Central memory CD4-positive, alpha-beta T cell (primary cell): ENCODE data around the gene WNT2.
"Not testable (repeated sequence)": the region's sequence is repeated elsewhere in the genome, so short reads cannot be mapped to it uniquely, and the experiment has no call there.

Experiments
- DNase-seq: peaks from one replicate; pipeline ENCODE4 v3.0.0; 2022

WNT2 gene

GRCh38 chr7:117302396-117302795, 20.5 kb downstream of the WNT2 start:
- DNase-seq, result no peak

- not testable (repeated sequence) for DNase-seq
Observed at GRCh38 chr7:117300506-117300905, 22.4 kb downstream of the WNT2 start.

GRCh38 chr7:117297606-117298005, 25.3 kb downstream of the WNT2 start:
- DNase-seq, result no peak

- DNase-seq, result no peak
Observed at GRCh38 chr7:117296066-117296465, 26.8 kb downstream of the WNT2 start.

- DNase-seq, result no peak
Observed at GRCh38 chr7:117285826-117286225, 37.0 kb downstream of the WNT2 start.

GRCh38 chr7:117284692-117285091, 38.2 kb downstream of the WNT2 start:
- DNase-seq, result no peak

- DNase-seq, result no peak
Observed at GRCh38 chr7:117283779-117284178, 39.1 kb downstream of the WNT2 start.

GRCh38 chr7:117283371-117283770, 39.5 kb downstream of the WNT2 start:
- no peak for DNase-seq

- no peak for DNase-seq
Observed at GRCh38 chr7:117282239-117282812, 40.5 kb downstream of the WNT2 start.

- DNase-seq, result no peak
Observed at GRCh38 chr7:117281562-117281961, 41.3 kb downstream of the WNT2 start.

GRCh38 chr7:117279931-117280557, 42.8 kb downstream of the WNT2 start:
- DNase-seq, result no peak

- no peak for DNase-seq
Observed at GRCh38 chr7:117279203-117279602, 43.7 kb downstream of the WNT2 start.

- DNase-seq, result no peak
Observed at GRCh38 chr7:117278040-117278439, 44.8 kb downstream of the WNT2 start.

GRCh38 chr7:117277576-117277975, 45.3 kb downstream of the WNT2 start:
- no peak for DNase-seq

- DNase-seq, result no peak
Observed at GRCh38 chr7:117274951-117275350, 47.9 kb downstream of the WNT2 start.

GRCh38 chr7:117273814-117274225, 49.0 kb downstream of the WNT2 start:
- DNase-seq, result no peak

- DNase-seq, result no peak
Observed at GRCh38 chr7:117273325-117273724, 49.5 kb downstream of the WNT2 start.

- DNase-seq, result no peak
Observed at GRCh38 chr7:117272017-117272759, 50.7 kb downstream of the WNT2 start.

GRCh38 chr7:117271566-117271965, 51.3 kb downstream of the WNT2 start:
- no peak for DNase-seq

GRCh38 chr7:117270371-117270770, 52.5 kb downstream of the WNT2 start:
- no peak for DNase-seq

GRCh38 chr7:117269886-117270285, 53.0 kb downstream of the WNT2 start:
- no peak for DNase-seq

GRCh38 chr7:117269417-117269816, 53.4 kb downstream of the WNT2 start:
- DNase-seq, result no peak

- DNase-seq, result no peak
Observed at GRCh38 chr7:117264716-117265115, 58.1 kb downstream of the WNT2 start.

- no peak for DNase-seq
Observed at GRCh38 chr7:117262546-117262945, 60.3 kb downstream of the WNT2 start.
